ENCODE data around the gene APOC3.

- TF ChIP-seq RAD21 (IDR thresholded peaks at IDR 0.05) (no peak), ATF3 (IDR thresholded peaks at IDR 0.05) (no peak), TAF1 (conservative IDR thresholded peaks at IDR 0.05) (no peak), MAX (IDR thresholded peaks at IDR 0.05) (no peak), CTCF (IDR thresholded peaks at IDR 0.05; ENCODE audit: low read depth, low read length, missing input control) (no peak), SP1 (IDR thresholded peaks at IDR 0.05) (no peak), JUND (IDR thresholded peaks at IDR 0.05) (no peak), NR2F2 (IDR thresholded peaks at IDR 0.05) (no peak), YY1 (IDR thresholded peaks at IDR 0.05) (no peak), RXRA (IDR thresholded peaks at IDR 0.05) (no peak), ZBTB33 (IDR thresholded peaks at IDR 0.05) (no peak), GABPA (IDR thresholded peaks at IDR 0.05 in 1 of 2, conservative IDR thresholded peaks at IDR 0.05 in 1 of 2) (no peak), REST (IDR thresholded peaks at IDR 0.05) (no peak)
Measured at GRCh38 chr11:116792869-116793771, 36.6 kb upstream of the APOC3 start.

Measured in liver (tissue), 3 donors.